ENCODE measurements around the gene ALX4. TPM values are rescaled to one million over a fixed set of nuclear protein-coding genes. Genes with fewer than 3 reads are reported as not detected.

Gene ALX4
- total and polyA plus RNA-seq, 9 of the 15 experiments (the other 6 are each of a cell fraction or from before 2014, with no cell fraction given) = 0.07 to 1.2 (median 0.33) TPM

DNA sequence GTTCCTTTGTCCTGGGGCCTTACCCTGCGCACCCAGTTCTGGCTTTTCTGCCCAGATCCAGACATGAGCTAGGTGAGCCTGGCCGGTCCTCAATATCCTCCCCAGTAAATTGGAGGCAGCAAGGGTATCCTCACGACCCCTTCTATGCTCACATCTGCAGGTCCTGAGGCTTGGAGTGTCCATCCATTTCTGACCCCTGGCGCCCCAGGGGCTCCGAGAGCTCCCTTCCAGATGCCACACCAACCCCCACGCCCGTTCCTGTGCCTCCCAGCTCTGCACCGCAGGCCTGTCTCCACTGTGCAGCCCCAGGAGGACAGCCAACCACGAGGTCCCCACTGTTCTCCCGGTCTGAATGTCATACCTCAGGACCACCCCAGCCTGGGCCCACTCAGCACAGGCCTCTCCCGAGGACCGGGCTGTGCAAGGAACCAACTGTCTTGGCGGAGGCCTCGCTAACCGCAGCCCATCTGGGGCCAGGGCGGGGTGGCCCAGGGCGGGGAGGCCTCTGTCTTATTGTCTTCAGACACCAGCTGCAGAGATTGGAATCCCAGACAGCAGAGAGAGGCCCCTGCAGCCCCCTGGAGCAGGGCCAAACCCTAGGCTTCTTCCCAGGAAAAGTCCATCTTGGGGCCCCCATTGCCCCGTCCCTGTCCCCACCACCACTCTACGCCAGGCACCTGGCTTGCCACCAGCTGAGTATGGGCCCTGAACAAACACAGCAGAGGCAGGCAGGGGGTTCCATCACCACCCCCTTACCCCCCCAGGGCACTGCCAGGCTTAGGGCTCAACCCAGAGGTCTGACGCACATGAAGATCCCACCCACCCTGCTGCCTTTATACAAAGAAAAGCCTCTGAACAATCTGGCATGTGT lies 39.3 kb downstream of the ALX4 start (continued):
- TF ChIP-seq ZNF589 (CRISPR knock-in tag; IDR thresholded peaks at IDR 0.05; ENCODE audit: low read depth) (no peak), DNMT1 (IDR thresholded peaks at IDR 0.05) (no peak), SREBF2 (CRISPR knock-in tag; IDR thresholded peaks at IDR 0.05) (no peak), SMAD4 (CRISPR knock-in tag; conservative IDR thresholded peaks at IDR 0.05) (peak; percentile 74), HSF4 (CRISPR knock-in tag; IDR thresholded peaks at IDR 0.05; ENCODE audit: borderline replicate concordance) (no peak), ZNF324 (CRISPR knock-in tag; IDR thresholded peaks at IDR 0.05) (no peak), NCOA4 (IDR thresholded peaks at IDR 0.05; ENCODE audit: partially characterized antibody) (no peak), BRD9 (IDR thresholded peaks at IDR 0.05; ENCODE audit: low read depth, partially characterized antibody) (no peak), YY1 (IDR thresholded peaks at IDR 0.05; ENCODE audit: borderline replicate concordance in 1 of 3, control insufficient read depth in 1 of 3, extremely low read depth in 1 of 3, insufficient read depth in 3 of 3, insufficient read length in 1 of 3, insufficient replicate concordance in 2 of 3, low read depth in 1 of 3, low read length in 2 of 3) (no peak)
- TF ChIP-seq, protein P1, sequence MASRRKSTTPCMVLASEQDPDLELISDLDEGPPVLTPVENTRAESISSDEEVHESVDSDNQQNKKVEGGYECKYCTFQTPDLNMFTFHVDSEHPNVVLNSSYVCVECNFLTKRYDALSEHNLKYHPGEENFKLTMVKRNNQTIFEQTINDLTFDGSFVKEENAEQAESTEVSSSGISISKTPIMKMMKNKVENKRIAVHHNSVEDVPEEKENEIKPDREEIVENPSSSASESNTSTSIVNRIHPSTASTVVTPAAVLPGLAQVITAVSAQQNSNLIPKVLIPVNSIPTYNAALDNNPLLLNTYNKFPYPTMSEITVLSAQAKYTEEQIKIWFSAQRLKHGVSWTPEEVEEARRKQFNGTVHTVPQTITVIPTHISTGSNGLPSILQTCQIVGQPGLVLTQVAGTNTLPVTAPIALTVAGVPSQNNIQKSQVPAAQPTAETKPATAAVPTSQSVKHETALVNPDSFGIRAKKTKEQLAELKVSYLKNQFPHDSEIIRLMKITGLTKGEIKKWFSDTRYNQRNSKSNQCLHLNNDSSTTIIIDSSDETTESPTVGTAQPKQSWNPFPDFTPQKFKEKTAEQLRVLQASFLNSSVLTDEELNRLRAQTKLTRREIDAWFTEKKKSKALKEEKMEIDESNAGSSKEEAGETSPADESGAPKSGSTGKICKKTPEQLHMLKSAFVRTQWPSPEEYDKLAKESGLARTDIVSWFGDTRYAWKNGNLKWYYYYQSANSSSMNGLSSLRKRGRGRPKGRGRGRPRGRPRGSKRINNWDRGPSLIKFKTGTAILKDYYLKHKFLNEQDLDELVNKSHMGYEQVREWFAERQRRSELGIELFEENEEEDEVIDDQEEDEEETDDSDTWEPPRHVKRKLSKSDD (conservative IDR thresholded peaks at IDR 0.05; ENCODE audit: low read length) = no peak
- TF ChIP-seq, protein P2, sequence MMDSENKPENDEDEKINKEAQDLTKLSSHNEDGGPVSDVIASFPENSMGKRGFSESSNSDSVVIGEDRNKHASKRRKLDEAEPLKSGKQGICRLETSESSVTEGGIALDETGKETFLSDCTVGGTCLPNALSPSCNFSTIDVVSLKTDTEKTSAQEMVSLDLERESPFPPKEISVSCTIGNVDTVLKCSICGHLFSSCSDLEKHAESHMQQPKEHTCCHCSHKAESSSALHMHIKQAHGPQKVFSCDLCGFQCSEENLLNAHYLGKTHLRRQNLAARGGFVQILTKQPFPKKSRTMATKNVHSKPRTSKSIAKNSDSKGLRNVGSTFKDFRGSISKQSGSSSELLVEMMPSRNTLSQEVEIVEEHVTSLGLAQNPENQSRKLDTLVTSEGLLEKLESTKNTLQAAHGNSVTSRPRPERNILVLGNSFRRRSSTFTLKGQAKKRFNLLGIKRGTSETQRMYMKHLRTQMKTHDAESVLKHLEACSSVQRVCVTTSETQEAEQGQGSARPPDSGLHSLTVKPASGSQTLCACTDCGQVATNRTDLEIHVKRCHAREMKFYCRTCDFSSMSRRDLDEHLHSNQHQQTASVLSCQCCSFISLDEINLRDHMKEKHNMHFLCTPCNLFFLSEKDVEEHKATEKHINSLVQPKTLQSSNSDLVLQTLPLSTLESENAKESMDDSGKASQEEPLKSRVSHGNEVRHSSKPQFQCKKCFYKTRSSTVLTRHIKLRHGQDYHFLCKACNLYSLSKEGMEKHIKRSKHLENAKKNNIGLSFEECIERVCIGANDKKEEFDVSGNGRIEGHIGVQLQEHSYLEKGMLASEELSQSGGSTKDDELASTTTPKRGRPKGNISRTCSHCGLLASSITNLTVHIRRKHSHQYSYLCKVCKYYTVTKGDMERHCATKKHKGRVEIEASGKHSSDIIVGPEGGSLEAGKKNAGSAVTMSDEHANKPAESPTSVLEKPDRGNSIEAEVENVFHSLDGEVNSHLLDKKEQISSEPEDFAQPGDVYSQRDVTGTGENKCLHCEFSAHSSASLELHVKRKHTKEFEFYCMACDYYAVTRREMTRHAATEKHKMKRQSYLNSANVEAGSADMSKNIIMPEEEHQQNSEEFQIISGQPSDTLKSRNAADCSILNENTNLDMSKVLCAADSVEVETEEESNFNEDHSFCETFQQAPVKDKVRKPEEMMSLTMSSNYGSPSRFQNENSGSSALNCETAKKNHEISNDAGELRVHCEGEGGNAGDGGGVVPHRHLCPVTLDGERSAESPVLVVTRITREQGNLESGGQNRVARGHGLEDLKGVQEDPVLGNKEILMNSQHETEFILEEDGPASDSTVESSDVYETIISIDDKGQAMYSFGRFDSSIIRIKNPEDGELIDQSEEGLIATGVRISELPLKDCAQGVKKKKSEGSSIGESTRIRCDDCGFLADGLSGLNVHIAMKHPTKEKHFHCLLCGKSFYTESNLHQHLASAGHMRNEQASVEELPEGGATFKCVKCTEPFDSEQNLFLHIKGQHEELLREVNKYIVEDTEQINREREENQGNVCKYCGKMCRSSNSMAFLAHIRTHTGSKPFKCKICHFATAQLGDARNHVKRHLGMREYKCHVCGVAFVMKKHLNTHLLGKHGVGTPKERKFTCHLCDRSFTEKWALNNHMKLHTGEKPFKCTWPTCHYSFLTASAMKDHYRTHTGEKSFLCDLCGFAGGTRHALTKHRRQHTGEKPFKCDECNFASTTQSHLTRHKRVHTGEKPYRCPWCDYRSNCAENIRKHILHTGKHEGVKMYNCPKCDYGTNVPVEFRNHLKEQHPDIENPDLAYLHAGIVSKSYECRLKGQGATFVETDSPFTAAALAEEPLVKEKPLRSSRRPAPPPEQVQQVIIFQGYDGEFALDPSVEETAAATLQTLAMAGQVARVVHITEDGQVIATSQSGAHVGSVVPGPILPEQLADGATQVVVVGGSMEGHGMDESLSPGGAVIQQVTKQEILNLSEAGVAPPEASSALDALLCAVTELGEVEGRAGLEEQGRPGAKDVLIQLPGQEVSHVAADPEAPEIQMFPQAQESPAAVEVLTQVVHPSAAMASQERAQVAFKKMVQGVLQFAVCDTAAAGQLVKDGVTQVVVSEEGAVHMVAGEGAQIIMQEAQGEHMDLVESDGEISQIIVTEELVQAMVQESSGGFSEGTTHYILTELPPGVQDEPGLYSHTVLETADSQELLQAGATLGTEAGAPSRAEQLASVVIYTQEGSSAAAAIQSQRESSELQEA (IDR thresholded peaks at IDR 0.05; ENCODE audit: low read depth) = no peak
- TF ChIP-seq, protein P3, sequence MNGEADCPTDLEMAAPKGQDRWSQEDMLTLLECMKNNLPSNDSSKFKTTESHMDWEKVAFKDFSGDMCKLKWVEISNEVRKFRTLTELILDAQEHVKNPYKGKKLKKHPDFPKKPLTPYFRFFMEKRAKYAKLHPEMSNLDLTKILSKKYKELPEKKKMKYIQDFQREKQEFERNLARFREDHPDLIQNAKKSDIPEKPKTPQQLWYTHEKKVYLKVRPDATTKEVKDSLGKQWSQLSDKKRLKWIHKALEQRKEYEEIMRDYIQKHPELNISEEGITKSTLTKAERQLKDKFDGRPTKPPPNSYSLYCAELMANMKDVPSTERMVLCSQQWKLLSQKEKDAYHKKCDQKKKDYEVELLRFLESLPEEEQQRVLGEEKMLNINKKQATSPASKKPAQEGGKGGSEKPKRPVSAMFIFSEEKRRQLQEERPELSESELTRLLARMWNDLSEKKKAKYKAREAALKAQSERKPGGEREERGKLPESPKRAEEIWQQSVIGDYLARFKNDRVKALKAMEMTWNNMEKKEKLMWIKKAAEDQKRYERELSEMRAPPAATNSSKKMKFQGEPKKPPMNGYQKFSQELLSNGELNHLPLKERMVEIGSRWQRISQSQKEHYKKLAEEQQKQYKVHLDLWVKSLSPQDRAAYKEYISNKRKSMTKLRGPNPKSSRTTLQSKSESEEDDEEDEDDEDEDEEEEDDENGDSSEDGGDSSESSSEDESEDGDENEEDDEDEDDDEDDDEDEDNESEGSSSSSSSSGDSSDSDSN (IDR thresholded peaks at IDR 0.05; ENCODE audit: borderline replicate concordance in 1 of 2, low read depth in 2 of 2, low read length in 2 of 2) = 0 out of 4 replicates have a peak, but pooled peaks of 1 of the 2 experiments have one; percentile 46
